SJCRH30 (cell line): ENCODE measurements around the gene RORC. TPM values are rescaled to one million over a fixed set of nuclear protein-coding genes. Genes with fewer than 3 reads are reported as not detected.

Experiments used
- DNase-seq, 2 experiments: peaks; one replicate each; pipeline ENCODE4 v3.0.0-alpha.2; 2015 to 2020
- H3K27ac ChIP-seq: fragments of 250-450 bp; sonication (Bioruptor Pico); 2 replicates; pipeline ENCODE4 v1.5.1; 2020; ENCODE audit warnings: mild to moderate bottlenecking, moderate library complexity
- H3K27me3 ChIP-seq: fragments of 250-450 bp; sonication (Bioruptor Pico); 2 replicates; pipeline ENCODE4 v1.5.1; 2020; ENCODE audit warnings: mild to moderate bottlenecking, moderate library complexity
- H3K36me3 ChIP-seq: fragments of 250-450 bp; sonication (Bioruptor Pico); 2 replicates; pipeline ENCODE4 v1.5.1; 2020; ENCODE audit warnings: mild to moderate bottlenecking, moderate library complexity
- H3K4me1 ChIP-seq: fragments of 250-450 bp; sonication (Bioruptor Pico); 2 replicates; pipeline ENCODE4 v1.5.1; 2020; ENCODE audit warnings: mild to moderate bottlenecking, moderate library complexity
- H3K4me3 ChIP-seq: fragments of 250-450 bp; sonication (Bioruptor Pico); 2 replicates; pipeline ENCODE4 v1.5.1; 2020; ENCODE audit warnings: mild to moderate bottlenecking, moderate library complexity
- H3K9me3 ChIP-seq: fragments of 250-450 bp; sonication (Bioruptor Pico); replicated peaks from 2 replicates; pipeline ENCODE4 v1.5.1; 2020; ENCODE audit warnings: mild to moderate bottlenecking, moderate library complexity
- total RNA-seq: library from RNA; depleted of rRNA; stranded (reverse); fragments of >200 nt; shearing (Covaris generic); gene quantifications from 2 replicates; pipeline ENCODE4 v1.2.3, GENCODE V29; 2014

The RORC gene
- total RNA-seq, 1 experiment from 2014 or later = not detected

GRCh38 chr1:151809985-151810556 lies 21.5 kb downstream of the RORC start:
- no peak overlapping the region for H3K4me3 ChIP-seq
- H3K27ac ChIP-seq = no peak overlapping the region
- 0 out of 2 replicates have a peak, but pooled peaks cover 2% of the 10 kb centered on the region for H3K4me1 ChIP-seq
- H3K36me3 ChIP-seq = no peaks in the 10 kb centered on the region
- no peak for DNase-seq
- no peaks in the 10 kb centered on the region for H3K27me3 ChIP-seq
- no peaks in the 10 kb centered on the region for H3K9me3 ChIP-seq

- no peak for DNase-seq
- no peaks in the 10 kb centered on the region for H3K36me3 ChIP-seq
- no peak overlapping the region for H3K27ac ChIP-seq
- no peaks in the 10 kb centered on the region for H3K27me3 ChIP-seq
- 0 out of 2 replicates have a peak, but pooled peaks cover 2% of the 10 kb centered on the region for H3K4me1 ChIP-seq
- H3K4me3 ChIP-seq = no peak overlapping the region
- no peaks in the 10 kb centered on the region for H3K9me3 ChIP-seq
Observed at GRCh38 chr1:151809290-151809984, 22.2 kb downstream of the RORC start.

- no peak overlapping the region for H3K27ac ChIP-seq
- H3K27me3 ChIP-seq = 0 out of 2 replicates have a peak, but pooled peaks cover 4% of the 10 kb centered on the region
- H3K4me3 ChIP-seq = no peak overlapping the region
- no peaks in the 10 kb centered on the region for H3K36me3 ChIP-seq
- DNase-seq = no peak
- no peaks in the 10 kb centered on the region for H3K9me3 ChIP-seq
- H3K4me1 ChIP-seq = 0 out of 2 replicates have a peak, but pooled peaks cover 2% of the 10 kb centered on the region
Observed at GRCh38 chr1:151807766-151808165, 23.8 kb downstream of the RORC start.

GRCh38 chr1:151807131-151807530 lies 24.5 kb downstream of the RORC start:
- no peak overlapping the region for H3K27ac ChIP-seq
- H3K4me1 ChIP-seq = 0 out of 2 replicates have a peak, but pooled peaks cover 2% of the 10 kb centered on the region
- H3K36me3 ChIP-seq = no peaks in the 10 kb centered on the region
- no peak for DNase-seq
- H3K4me3 ChIP-seq = no peak overlapping the region
- H3K9me3 ChIP-seq = no peaks in the 10 kb centered on the region
- H3K27me3 ChIP-seq = 0 out of 2 replicates have a peak, but pooled peaks cover 7% of the 10 kb centered on the region

GRCh38 chr1:151806170-151806569 lies 25.4 kb downstream of the RORC start:
- Histone ChIP-seq H3K4me3 (no peak overlapping the region), H3K9me3 (no peaks in the 10 kb centered on the region), H3K27ac (no peak overlapping the region), H3K4me1 (no peaks in the 10 kb centered on the region), H3K27me3 (0 out of 2 replicates have a peak, but pooled peaks cover 10% of the 10 kb centered on the region), H3K36me3 (no peaks in the 10 kb centered on the region)
- no peak for DNase-seq

GRCh38 chr1:151805066-151805820 lies 26.4 kb downstream of the RORC start, which contains the start of gene LINGO4:
Gene LINGO4, minus strand, starts transcription at chr1:151805419. Its CDS starts 2,715 bp downstream, at chr1:151802704.
- DNase-seq = no peak
- Histone ChIP-seq H3K36me3 (no peaks in the 10 kb centered on the region), H3K4me3 (no peak within 1 kb of the TSS), H3K4me1 (no peaks in the 10 kb centered on the region), H3K27ac (no peak within 1 kb of the TSS), H3K9me3 (no peaks in the 10 kb centered on the region), H3K27me3 (peaks cover 14% of the 10 kb centered on the region; the same call in 1 of the 2 replicates)

GRCh38 chr1:151803915-151804314 lies 27.7 kb downstream of the RORC start:
- no peak overlapping the region for H3K4me3 ChIP-seq
- no peaks in the 10 kb centered on the region for H3K9me3 ChIP-seq
- H3K27me3 ChIP-seq = peaks cover 14% of the 10 kb centered on the region; the same call in 1 of the 2 replicates
- no peak overlapping the region for H3K27ac ChIP-seq
- H3K36me3 ChIP-seq = no peaks in the 10 kb centered on the region
- no peak for DNase-seq
- H3K4me1 ChIP-seq = no peaks in the 10 kb centered on the region

GRCh38 chr1:151803164-151803563 lies 28.4 kb downstream of the RORC start:
- H3K4me3 ChIP-seq = no peak overlapping the region
- H3K27ac ChIP-seq = no peak overlapping the region
- no peak for DNase-seq
- no peaks in the 10 kb centered on the region for H3K4me1 ChIP-seq
- H3K9me3 ChIP-seq = no peaks in the 10 kb centered on the region
- H3K36me3 ChIP-seq = no peaks in the 10 kb centered on the region
- H3K27me3 ChIP-seq = peaks cover 20% of the 10 kb centered on the region; the same call in 1 of the 2 replicates

GRCh38 chr1:151802372-151802771 lies 29.2 kb downstream of the RORC start:
- Histone ChIP-seq H3K4me3 (no peak overlapping the region), H3K9me3 (no peaks in the 10 kb centered on the region), H3K27ac (no peak overlapping the region), H3K4me1 (no peaks in the 10 kb centered on the region), H3K27me3 (peaks cover 20% of the 10 kb centered on the region; the same call in 1 of the 2 replicates), H3K36me3 (no peaks in the 10 kb centered on the region)
- DNase-seq = no peak

- Histone ChIP-seq H3K27me3 (peaks cover 20% of the 10 kb centered on the region; the same call in 1 of the 2 replicates), H3K4me1 (no peaks in the 10 kb centered on the region)
Observed at GRCh38 chr1:151801846-151802245, 29.8 kb downstream of the RORC start.

GRCh38 chr1:151801310-151801820 lies 30.2 kb downstream of the RORC start:
- no peak for DNase-seq
- Histone ChIP-seq H3K9me3 (no peaks in the 10 kb centered on the region), H3K4me3 (no peak overlapping the region), H3K4me1 (no peaks in the 10 kb centered on the region), H3K36me3 (no peaks in the 10 kb centered on the region), H3K27ac (no peak overlapping the region), H3K27me3 (peaks cover 20% of the 10 kb centered on the region; the same call in 1 of the 2 replicates)

More at GRCh38 chr1:151801846-151802245, 29.8 kb downstream of the RORC start:
- no peaks in the 10 kb centered on the region for H3K9me3 ChIP-seq
- no peak for DNase-seq
- H3K36me3 ChIP-seq = no peaks in the 10 kb centered on the region
- no peak overlapping the region for H3K27ac ChIP-seq
- H3K4me3 ChIP-seq = no peak overlapping the region

GRCh38 chr1:151800830-151801229 lies 30.8 kb downstream of the RORC start:
- Histone ChIP-seq H3K4me1 (no peaks in the 10 kb centered on the region), H3K27ac (no peak overlapping the region), H3K4me3 (no peak overlapping the region), H3K9me3 (no peaks in the 10 kb centered on the region), H3K36me3 (no peaks in the 10 kb centered on the region), H3K27me3 (peaks cover 20% of the 10 kb centered on the region; the same call in 1 of the 2 replicates)
- no peak for DNase-seq

- Histone ChIP-seq H3K27me3 (peaks cover 20% of the 10 kb centered on the region; the same call in 1 of the 2 replicates), H3K4me1 (no peaks in the 10 kb centered on the region), H3K9me3 (no peaks in the 10 kb centered on the region), H3K27ac (no peak overlapping the region), H3K4me3 (no peak overlapping the region), H3K36me3 (no peaks in the 10 kb centered on the region)
- no peak for DNase-seq
Observed at GRCh38 chr1:151799179-151800022, 32.2 kb downstream of the RORC start.

GRCh38 chr1:151798571-151798970 lies 33.0 kb downstream of the RORC start:
- H3K9me3 ChIP-seq = no peaks in the 10 kb centered on the region
- no peak overlapping the region for H3K4me3 ChIP-seq
- H3K4me1 ChIP-seq = no peaks in the 10 kb centered on the region
- no peak overlapping the region for H3K27ac ChIP-seq
- H3K36me3 ChIP-seq = no peaks in the 10 kb centered on the region
- no peak for DNase-seq
- peaks cover 20% of the 10 kb centered on the region; the same call in 1 of the 2 replicates for H3K27me3 ChIP-seq
